NB4 (cell line): Measurements from ENCODE around the gene SUCO.
A peak's percentile ranks its signal among the peaks of the same experiment; 100 is the strongest.

Experiments used
- DNase-seq: peaks from one replicate; pipeline ENCODE4 v3.0.0; 2010; ENCODE audit warnings: low read depth
- H3K4me3 ChIP-seq: one replicate; pipeline ENCODE4 v1.5.1; 2011; ENCODE audit warnings: mild to moderate bottlenecking, low read depth, low read length, moderate library complexity
- MYC ChIP-seq: IDR thresholded peaks from 2 replicates; pipeline ENCODE4 v1.6.1; 2011; ENCODE audit warnings: low read depth, low read length
- POLR2A ChIP-seq: IDR thresholded peaks from 2 replicates; pipeline ENCODE4 v1.6.1; 2011; ENCODE audit warnings: mild to moderate bottlenecking; ENCODE audit not compliant: insufficient read length; ENCODE audit errors: extremely low read depth
- TF ChIP-seq, protein P1 (sequence below): IDR thresholded peaks from one replicate; pipeline ENCODE4 v1.5.1; 2012; ENCODE audit warnings: low read depth, low read length
- TF ChIP-seq, protein P2 (sequence below): IDR thresholded peaks from 2 replicates; pipeline ENCODE4 v1.6.1; 2011; ENCODE audit warnings: low read depth, low read length

The SUCO gene

DNA sequence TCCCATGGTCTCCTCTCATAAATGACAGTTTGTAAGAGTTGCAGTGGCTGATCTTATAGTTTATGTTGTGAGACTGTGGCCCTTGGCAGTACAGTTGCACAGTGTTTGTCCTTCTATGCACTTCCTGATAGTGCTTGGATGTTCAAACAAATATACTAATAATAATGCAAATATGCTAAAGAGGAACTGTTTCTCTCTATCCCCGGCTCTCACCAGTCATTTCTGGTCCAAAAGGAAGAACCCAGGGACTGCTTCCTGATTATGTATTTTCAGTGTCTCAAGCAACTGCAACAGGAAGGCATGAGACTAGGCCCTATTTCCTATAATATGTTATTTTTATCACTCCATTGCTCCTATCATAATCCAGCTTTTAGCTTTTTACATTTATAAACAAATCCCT lies 17.0 kb upstream of the SUCO start:
- no peak for DNase-seq
- TF ChIP-seq, protein P1, sequence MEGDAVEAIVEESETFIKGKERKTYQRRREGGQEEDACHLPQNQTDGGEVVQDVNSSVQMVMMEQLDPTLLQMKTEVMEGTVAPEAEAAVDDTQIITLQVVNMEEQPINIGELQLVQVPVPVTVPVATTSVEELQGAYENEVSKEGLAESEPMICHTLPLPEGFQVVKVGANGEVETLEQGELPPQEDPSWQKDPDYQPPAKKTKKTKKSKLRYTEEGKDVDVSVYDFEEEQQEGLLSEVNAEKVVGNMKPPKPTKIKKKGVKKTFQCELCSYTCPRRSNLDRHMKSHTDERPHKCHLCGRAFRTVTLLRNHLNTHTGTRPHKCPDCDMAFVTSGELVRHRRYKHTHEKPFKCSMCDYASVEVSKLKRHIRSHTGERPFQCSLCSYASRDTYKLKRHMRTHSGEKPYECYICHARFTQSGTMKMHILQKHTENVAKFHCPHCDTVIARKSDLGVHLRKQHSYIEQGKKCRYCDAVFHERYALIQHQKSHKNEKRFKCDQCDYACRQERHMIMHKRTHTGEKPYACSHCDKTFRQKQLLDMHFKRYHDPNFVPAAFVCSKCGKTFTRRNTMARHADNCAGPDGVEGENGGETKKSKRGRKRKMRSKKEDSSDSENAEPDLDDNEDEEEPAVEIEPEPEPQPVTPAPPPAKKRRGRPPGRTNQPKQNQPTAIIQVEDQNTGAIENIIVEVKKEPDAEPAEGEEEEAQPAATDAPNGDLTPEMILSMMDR = no peak

DNA sequence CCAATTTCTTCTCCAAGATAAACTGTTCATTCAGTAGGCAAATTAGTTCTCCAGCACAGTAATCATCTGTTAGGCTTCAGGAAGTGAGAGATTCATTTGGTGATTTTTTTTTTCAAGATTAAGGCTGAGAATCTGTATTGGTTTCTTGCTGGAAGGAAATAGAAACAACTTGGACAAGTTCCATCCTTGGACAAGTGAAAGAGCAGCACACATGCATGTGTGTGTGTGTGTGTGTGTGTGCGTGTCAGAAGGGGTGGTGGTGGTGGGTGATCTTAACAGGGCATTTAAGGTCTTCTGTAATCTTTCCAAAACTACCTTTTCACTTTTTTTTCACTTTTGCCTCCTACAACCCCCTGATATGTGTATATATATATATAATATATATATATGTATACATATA lies 15.9 kb upstream of the SUCO start:
- TF ChIP-seq, protein P1 = no peak
- TF ChIP-seq, protein P2, sequence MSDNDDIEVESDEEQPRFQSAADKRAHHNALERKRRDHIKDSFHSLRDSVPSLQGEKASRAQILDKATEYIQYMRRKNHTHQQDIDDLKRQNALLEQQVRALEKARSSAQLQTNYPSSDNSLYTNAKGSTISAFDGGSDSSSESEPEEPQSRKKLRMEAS = no peak
- TF ChIP-seq MYC (no peak), POLR2A (no peak)
- no peak for DNase-seq
- H3K4me3 ChIP-seq = no peak overlapping the region

More for the DNA sequence above, 17.0 kb upstream of the SUCO start:
- H3K4me3 ChIP-seq = no peak overlapping the region

GRCh38 chr1:172517545-172517944 lies 15.4 kb upstream of the SUCO start:
- TF ChIP-seq, protein P1 = no peak
- TF ChIP-seq MYC = no peak
- TF ChIP-seq, protein P2 = no peak
- TF ChIP-seq POLR2A = no peak
- H3K4me3 ChIP-seq = no peak overlapping the region
- DNase-seq = no peak

GRCh38 chr1:172529304-172529703 lies 3.6 kb upstream of the SUCO start:
- DNase-seq = no peak
- H3K4me3 ChIP-seq = no peak overlapping the region
- TF ChIP-seq POLR2A (no peak), MYC (no peak)
- TF ChIP-seq, protein P1 = no peak
- TF ChIP-seq, protein P2 = no peak

DNA sequence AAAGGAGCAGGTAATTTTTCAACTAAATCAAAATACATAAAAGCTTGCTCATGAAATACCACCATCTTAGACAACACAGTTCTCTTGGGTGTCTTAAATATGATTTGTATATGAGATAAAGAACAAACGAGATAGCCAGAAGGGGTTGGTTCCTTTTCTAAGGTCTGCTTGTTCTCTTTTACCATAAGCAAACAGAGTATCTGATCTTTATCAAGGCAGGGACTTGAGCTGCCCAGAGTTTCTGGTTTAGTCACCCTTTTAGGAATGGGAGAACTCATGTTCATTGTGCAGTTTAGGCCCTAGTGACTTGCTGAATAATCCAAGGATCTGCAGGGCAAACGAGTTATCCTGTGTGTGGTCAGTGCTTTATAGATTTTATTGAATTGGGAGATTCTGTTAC lies 3.0 kb upstream of the SUCO start:
- DNase-seq = peak; percentile 34
- no peak overlapping the region for H3K4me3 ChIP-seq
- TF ChIP-seq POLR2A (no peak), MYC (no peak)
- TF ChIP-seq, protein P2 = no peak
- TF ChIP-seq, protein P1 = no peak
